Measurements from ENCODE around the gene AK8.

The AK8 gene

GRCh38 chr9:132780230-132781007 is 97.7 kb downstream of the AK8 start:
- Histone ChIP-seq H3K4me3 (ENCODE audit: low read depth in 1 of 2, low read length in 1 of 2) (no peak overlapping the region), H3K36me3 (no peaks in the 10 kb centered on the region), H3K4me1 (ENCODE audit: control insufficient read depth in 1 of 2, insufficient read depth in 1 of 2, low read depth in 1 of 2, low read length in 1 of 2) (no peaks in the 10 kb centered on the region), H3K9me3 (no peaks in the 10 kb centered on the region), H3K27ac (no peak overlapping the region), H3K27me3 (peaks cover 28% of the 10 kb centered on the region)
- no peak for TF ChIP-seq CTCF (IDR thresholded peaks at IDR 0.05)

GRCh38 chr9:132776891-132777290 is 101.2 kb downstream of the AK8 start:
- Histone ChIP-seq H3K27ac (no peak overlapping the region), H3K36me3 (no peaks in the 10 kb centered on the region), H3K4me3 (ENCODE audit: low read depth in 1 of 2, low read length in 1 of 2) (no peak overlapping the region), H3K4me1 (ENCODE audit: control insufficient read depth in 1 of 2, insufficient read depth in 1 of 2, low read depth in 1 of 2, low read length in 1 of 2) (peaks cover 0 to 5% of the 10 kb centered on the region in 2 experiments), H3K27me3 (peaks cover 23% of the 10 kb centered on the region), H3K9me3 (no peaks in the 10 kb centered on the region)
- no peak for TF ChIP-seq CTCF (IDR thresholded peaks at IDR 0.05)

- Histone ChIP-seq H3K27ac (no peak overlapping the region), H3K9me3 (no peaks in the 10 kb centered on the region), H3K27me3 (peaks cover 16% of the 10 kb centered on the region), H3K36me3 (no peaks in the 10 kb centered on the region), H3K4me3 (ENCODE audit: low read depth in 1 of 2, low read length in 1 of 2) (no peak overlapping the region), H3K4me1 (ENCODE audit: control insufficient read depth in 1 of 2, insufficient read depth in 1 of 2, low read depth in 1 of 2, low read length in 1 of 2) (peaks cover 0 to 5% of the 10 kb centered on the region in 2 experiments)
- TF ChIP-seq CTCF (IDR thresholded peaks at IDR 0.05): no peak
These were observed 101.8 kb downstream of the AK8 start for GRCh38 chr9:132776268-132776667.

GRCh38 chr9:132775720-132776119 is 102.4 kb downstream of the AK8 start:
- Histone ChIP-seq H3K36me3 (no peaks in the 10 kb centered on the region), H3K27ac (no peak overlapping the region), H3K9me3 (no peaks in the 10 kb centered on the region), H3K4me1 (ENCODE audit: control insufficient read depth in 1 of 2, insufficient read depth in 1 of 2, low read depth in 1 of 2, low read length in 1 of 2) (peaks cover under 1 to 5% of the 10 kb centered on the region in 2 experiments), H3K4me3 (ENCODE audit: low read depth in 1 of 2, low read length in 1 of 2) (no peak overlapping the region), H3K27me3 (peaks cover 11% of the 10 kb centered on the region)
- TF ChIP-seq CTCF (IDR thresholded peaks at IDR 0.05): no peak

- Histone ChIP-seq H3K27ac (no peak overlapping the region), H3K4me1 (ENCODE audit: control insufficient read depth in 1 of 2, insufficient read depth in 1 of 2, low read depth in 1 of 2, low read length in 1 of 2) (peaks cover 6 to 10% of the 10 kb centered on the region in 2 experiments), H3K9me3 (no peaks in the 10 kb centered on the region), H3K27me3 (peaks cover 2% of the 10 kb centered on the region), H3K4me3 (ENCODE audit: low read depth in 1 of 2, low read length in 1 of 2) (no peak overlapping the region), H3K36me3 (no peaks in the 10 kb centered on the region)
- no peak for TF ChIP-seq CTCF (IDR thresholded peaks at IDR 0.05)
These were observed 103.2 kb downstream of the AK8 start for GRCh38 chr9:132774886-132775285.
